Adipose tissue (tissue), 3 donors: Measurements from ENCODE around the gene UBE2O. TPM values are rescaled to one million over a fixed set of nuclear protein-coding genes. Genes with fewer than 3 reads are reported as not detected.

ENCODE experiments used
- H3K27ac ChIP-seq: one replicate; pipeline ENCODE4 v1.5.1; 2013; ENCODE audit warnings: low read depth, low read length
- WGBS, 3 donors: extraction: QIAGEN DNeasy Blood & Tissue Kit; methylation state at CpG; one replicate each; pipeline ENCODE4 v1.1.7; 2013; 5-methylcytosine and 5-hydroxymethylcytosine counted together
- polyA plus RNA-seq, 3 donors: library from polyadenylated mRNA; stranded (reverse); fragments of 200-250 nt; gene quantifications; one replicate each; pipeline ENCODE4 v1.2.3, GENCODE V29; 2013
- donor health status: healthy with polysubstance abuse.
- donor health status: Bipolar disorder and iron deficiency.
- donor health status: healthy.

Gene UBE2O
- polyA plus RNA-seq, 3 donors: 6.2 to 10.1 (median 10.0) TPM

DNA sequence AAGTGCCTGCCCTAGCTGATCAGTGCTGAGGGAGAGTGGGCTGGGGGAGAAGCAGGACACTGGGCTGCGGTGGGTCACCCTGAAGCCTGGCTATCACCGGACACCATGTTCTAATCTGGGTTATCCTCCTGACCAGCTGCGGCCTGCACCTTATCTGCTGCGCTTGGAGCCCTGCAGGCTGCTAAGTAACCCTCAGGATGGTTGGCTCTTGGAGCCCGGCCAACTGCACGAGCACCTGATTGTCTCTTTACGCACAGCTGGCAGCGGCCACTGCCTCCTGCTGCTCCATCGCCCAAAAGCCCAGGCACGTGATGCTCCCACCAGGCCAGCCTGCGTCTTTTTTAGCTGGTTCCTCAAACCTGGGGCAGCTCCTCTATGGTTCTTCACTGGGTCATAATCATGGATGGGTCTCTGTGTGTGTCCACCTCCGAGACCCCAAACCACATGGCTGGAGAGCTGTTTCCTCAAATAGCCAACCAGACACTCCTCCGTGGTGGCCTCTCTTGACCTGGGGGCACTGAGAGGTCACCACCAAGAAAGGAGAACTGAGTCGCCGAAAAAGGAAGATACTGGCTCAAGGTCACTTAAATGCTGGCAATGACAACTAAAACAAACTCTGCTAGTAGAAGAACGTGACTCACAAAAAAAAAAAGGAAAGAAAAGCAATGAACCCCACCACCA, 46.8 kb downstream of the UBE2O start:
- H3K27ac ChIP-seq: no peak overlapping the region
- 60 to 71% (median 68%) methylated on average over 16 of the region's 16 CpGs for WGBS, 3 donors

GRCh38 chr17:76405607-76405966, 47.4 kb downstream of the UBE2O start:
- 87 to 95% (median 93%) methylated on average over 9 of the region's 9 CpGs for WGBS, 3 donors

DNA sequence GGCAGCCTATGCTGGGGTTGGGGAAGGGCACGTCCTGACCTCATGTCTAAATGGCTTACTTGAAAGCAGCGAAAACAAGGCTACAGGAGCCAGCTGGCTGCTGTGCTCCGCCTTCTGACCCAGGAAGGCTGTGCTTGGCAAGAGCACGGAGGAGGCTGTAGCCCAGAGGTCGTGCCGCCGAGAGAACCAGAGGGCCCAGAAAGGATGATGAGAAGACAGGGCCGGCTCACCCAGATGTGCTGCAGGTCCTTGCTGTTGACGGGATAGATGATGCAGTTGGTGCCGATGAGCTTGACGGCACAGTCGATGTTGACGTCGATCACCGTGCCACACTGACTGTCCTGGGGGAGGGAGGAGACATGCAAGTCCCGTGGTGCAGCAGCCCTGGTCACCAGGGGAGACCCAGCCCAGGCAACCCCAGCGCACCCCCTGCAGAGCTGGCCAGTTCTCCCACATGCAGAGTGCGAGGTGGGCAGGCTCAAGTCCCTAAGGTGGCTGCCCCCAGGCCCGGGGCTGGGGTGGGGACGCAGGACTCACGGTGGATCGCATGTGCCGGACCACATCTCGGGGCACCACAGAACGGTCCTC, 47.9 kb downstream of the UBE2O start:
- no peak overlapping the region for H3K27ac ChIP-seq
- 82 to 88% (median 85%) methylated on average over 25 of the region's 25 CpGs for WGBS, 3 donors

More at GRCh38 chr17:76405607-76405966, 47.4 kb downstream of the UBE2O start:
- no peak overlapping the region for H3K27ac ChIP-seq

DNA sequence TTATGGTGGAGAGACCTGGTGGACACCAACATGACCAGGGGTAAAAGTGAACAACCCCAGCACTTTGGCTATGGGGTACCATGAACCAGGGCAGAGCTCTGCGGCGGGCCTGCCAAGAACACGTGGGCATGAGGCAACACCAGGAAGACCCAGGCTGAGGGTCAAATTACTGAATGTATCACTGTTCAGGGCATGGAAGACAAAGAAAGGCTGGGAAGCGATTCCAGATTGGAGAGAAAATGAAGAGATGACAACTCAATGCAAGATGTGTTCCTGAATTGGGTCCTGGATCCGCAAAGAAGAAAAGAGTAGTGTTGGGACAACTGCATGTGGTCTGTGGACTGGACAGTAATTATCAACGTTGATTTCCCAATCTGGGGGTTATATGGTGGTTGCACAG, 48.7 kb downstream of the UBE2O start:
- H3K27ac ChIP-seq: no peak overlapping the region
- WGBS, 3 donors: 84 to 90% (median 85%) methylated on average over 6 of the region's 6 CpGs

- 78 to 82% (median 82%) methylated on average over 5 of the region's 5 CpGs for WGBS, 3 donors
- no peak overlapping the region for H3K27ac ChIP-seq
Measured at GRCh38 chr17:76402711-76403110, 50.2 kb downstream of the UBE2O start.

DNA sequence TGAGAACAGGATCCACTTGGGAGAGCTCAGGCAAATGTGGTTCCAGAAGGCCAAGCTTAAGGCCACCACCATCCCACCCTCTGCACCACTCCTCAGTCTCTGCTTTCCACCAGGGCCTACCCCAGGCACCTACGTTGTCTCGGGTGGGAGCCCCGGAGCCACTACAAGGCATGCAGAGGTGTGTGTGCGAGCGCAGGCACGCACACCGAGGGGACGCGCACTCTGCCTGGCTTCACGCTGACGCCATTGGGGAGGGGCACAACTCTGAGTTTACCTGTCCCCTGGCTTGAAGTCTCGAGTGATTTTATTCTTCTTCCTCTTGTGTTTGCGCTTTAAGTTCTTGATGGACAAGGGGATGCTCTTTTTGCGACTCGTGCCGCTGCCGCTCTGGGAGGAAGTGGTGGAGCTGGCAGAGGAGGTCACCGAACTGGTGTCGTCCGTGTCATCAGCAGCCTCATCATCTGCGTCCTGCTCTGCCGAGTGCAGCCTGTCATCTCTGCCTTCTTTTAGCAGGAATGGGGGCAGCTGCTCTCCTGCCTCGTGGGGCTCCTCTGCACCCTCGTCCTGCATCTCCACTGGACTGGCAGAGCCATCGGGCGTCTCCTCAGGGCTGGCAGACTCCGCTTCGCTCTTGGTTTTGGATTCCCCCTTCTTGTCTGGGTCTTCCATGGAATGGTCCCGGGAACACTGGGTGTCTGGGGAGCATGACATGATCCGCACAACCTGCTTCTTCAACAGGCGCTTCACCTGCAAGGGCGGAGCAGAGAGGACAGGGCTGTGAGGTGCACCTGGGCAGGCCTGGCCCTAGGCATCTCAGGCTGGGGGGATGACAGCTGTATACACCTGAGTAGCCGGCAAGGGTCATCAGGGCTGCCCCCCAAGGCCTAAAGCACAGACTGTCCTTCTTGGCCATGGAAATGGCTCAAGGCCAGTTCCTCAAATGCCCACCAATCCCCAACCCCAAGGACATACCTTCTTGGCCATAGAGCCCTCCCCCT, 53.5 kb downstream of the UBE2O start:
- WGBS, 3 donors: 91% methylated on average over 33 of the region's 33 CpGs

GRCh38 chr17:76398523-76399174, 54.3 kb downstream of the UBE2O start:
- H3K27ac ChIP-seq: no peak overlapping the region
- WGBS, 3 donors: 80 to 82% (median 81%) methylated on average over 20 of the region's 20 CpGs

More for the DNA sequence above, 53.5 kb downstream of the UBE2O start:
- H3K27ac ChIP-seq: no peak overlapping the region

- 50 to 66% (median 55%) methylated on average over 16 of the region's 16 CpGs for WGBS, 3 donors
- no peak overlapping the region for H3K27ac ChIP-seq
Measured at GRCh38 chr17:76397687-76398522, 55.0 kb downstream of the UBE2O start.

- no peak overlapping the region for H3K27ac ChIP-seq
- 82 to 94% (median 88%) methylated on average over 8 of the region's 8 CpGs for WGBS, 3 donors
Measured at GRCh38 chr17:76397184-76397583, 55.8 kb downstream of the UBE2O start.

GRCh38 chr17:76395980-76396379, 57.0 kb downstream of the UBE2O start:
- 94 to 96% (median 96%) methylated on average over 15 of the region's 15 CpGs for WGBS, 3 donors
- no peak overlapping the region for H3K27ac ChIP-seq

GRCh38 chr17:76394166-76394565, 58.8 kb downstream of the UBE2O start:
- 85 to 94% (median 93%) methylated on average over 10 of the region's 10 CpGs for WGBS, 3 donors
- no peak overlapping the region for H3K27ac ChIP-seq

GRCh38 chr17:76391200-76391715, 61.7 kb downstream of the UBE2O start:
- H3K27ac ChIP-seq: no peak overlapping the region
- 93 to 97% (median 95%) methylated on average over 21 of the region's 21 CpGs for WGBS, 3 donors

- WGBS, 3 donors: 79 to 86% (median 81%) methylated on average over 11 of the region's 11 CpGs
- no peak overlapping the region for H3K27ac ChIP-seq
Measured at GRCh38 chr17:76390003-76390421, 62.9 kb downstream of the UBE2O start.

- 72 to 77% (median 74%) methylated on average over 16 of the region's 16 CpGs for WGBS, 3 donors
- H3K27ac ChIP-seq: no peak overlapping the region
Measured at GRCh38 chr17:76388966-76389888, 63.7 kb downstream of the UBE2O start.

DNA sequence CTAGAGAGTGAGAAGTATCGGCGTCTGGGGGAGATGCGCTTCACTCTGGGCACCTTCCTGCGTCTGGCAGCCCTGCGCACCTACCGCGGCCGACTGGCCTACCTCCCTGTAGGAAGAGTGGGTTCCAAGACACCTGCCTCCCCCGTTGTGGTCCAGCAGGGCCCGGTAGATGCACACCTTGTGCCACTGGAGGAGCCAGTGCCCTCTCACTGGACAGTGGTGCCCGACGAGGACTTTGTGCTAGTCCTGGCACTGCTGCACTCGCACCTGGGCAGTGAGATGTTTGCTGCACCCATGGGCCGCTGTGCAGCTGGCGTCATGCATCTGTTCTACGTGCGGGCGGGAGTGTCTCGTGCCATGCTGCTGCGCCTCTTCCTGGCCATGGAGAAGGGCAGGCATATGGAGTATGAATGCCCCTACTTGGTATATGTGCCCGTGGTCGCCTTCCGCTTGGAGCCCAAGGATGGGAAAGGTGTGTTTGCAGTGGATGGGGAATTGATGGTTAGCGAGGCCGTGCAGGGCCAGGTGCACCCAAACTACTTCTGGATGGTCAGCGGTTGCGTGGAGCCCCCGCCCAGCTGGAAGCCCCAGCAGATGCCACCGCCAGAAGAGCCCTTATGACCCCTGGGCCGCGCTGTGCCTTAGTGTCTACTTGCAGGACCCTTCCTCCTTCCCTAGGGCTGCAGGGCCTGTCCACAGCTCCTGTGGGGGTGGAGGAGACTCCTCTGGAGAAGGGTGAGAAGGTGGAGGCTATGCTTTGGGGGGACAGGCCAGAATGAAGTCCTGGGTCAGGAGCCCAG, 65.8 kb downstream of the UBE2O start:
- 84 to 95% (median 91%) methylated on average over 29 to 31 of the region's 31 CpGs for WGBS, 3 donors
- no peak overlapping the region for H3K27ac ChIP-seq
